Kidney (tissue), 14 donors: ENCODE measurements around the gene ADGRG2. TPM values are rescaled to one million over a fixed set of nuclear protein-coding genes. Genes with fewer than 3 reads are reported as not detected.
A peak's percentile ranks its signal among the peaks of the same experiment; 100 is the strongest.
"Not testable (repeated sequence)": the region's sequence is repeated elsewhere in the genome, so short reads cannot be mapped to it uniquely, and the experiment has no call there.

Experiments used
- DNase-seq, 5 donors: peaks; one replicate each; pipeline ENCODE4 v3.0.0-alpha.2; 2013 to 2020
- FAIRE-seq: peaks from 2 replicates; lab custom pipeline; 2012; peaks lifted over from hg19 to GRCh38; lab: Jason Lieb, UNC
- H3K27ac ChIP-seq, 2 donors: one replicate each; pipeline ENCODE4 v1.7.0; 2013; ENCODE audit warnings: low read depth in 2 of 2, low read length in 2 of 2, inconsistent platforms in 1 of 2
- H3K27me3 ChIP-seq: one replicate; pipeline ENCODE4 v1.7.1; 2013; ENCODE audit warnings: low read length, inconsistent platforms; ENCODE audit not compliant: control insufficient read depth, insufficient read depth
- H3K36me3 ChIP-seq, 3 donors: one replicate each; pipeline versions ENCODE4 v1.7.0 to v1.7.1; 2013; ENCODE audit warnings: low read length in 3 of 3, control low read depth in 1 of 3, inconsistent platforms in 1 of 3; ENCODE audit not compliant: insufficient read depth in 3 of 3, control insufficient read depth in 2 of 3
- H3K4me1 ChIP-seq, 3 donors: one replicate each; pipeline versions ENCODE4 v1.7.0 to v1.7.1; 2013; ENCODE audit warnings: low read length in 3 of 3, inconsistent platforms in 1 of 3, low read depth in 1 of 3; ENCODE audit not compliant: control insufficient read depth in 2 of 3, insufficient read depth in 2 of 3
- H3K4me3 ChIP-seq, 3 donors: one replicate each; pipeline versions ENCODE4 v1.7.0 to v1.8.1; 2013; ENCODE audit warnings: low read length in 3 of 3, control low read depth in 1 of 3, inconsistent platforms in 1 of 3
- H3K9ac ChIP-seq, 3 donors: one replicate each; pipeline versions ENCODE4 v1.7.0 to v1.7.1; 2013; ENCODE audit warnings: low read length in 3 of 3, control low read depth in 1 of 3, inconsistent platforms in 1 of 3
- H3K9me3 ChIP-seq, 3 donors: one replicate each; pipeline versions ENCODE4 v1.7.0 to v1.7.1; 2013; ENCODE audit warnings: low read length in 3 of 3, control low read depth in 1 of 3, inconsistent platforms in 1 of 3; ENCODE audit not compliant: control insufficient read depth in 2 of 3, insufficient read depth in 1 of 3
- CTCF ChIP-seq: IDR thresholded peaks from 3 replicates; pipeline ENCODE4 v1.5.1; 2012; ENCODE audit warnings: mild to moderate bottlenecking, moderate library complexity, borderline replicate concordance; ENCODE audit not compliant: insufficient read depth; ENCODE audit errors: extremely low read depth
- intact Hi-C: fragments of 100-400 bp; cut with DNase I; formaldehyde crosslinking; loops from one replicate; pipeline ENCODE4 v1.11.1; 2022
- polyA plus RNA-seq: library from polyadenylated mRNA; stranded (reverse); fragments of 350-450 nt; fragmentation: Illumina TruSeq; extraction: RNeasy Lipid Tissue Mini Kit (QIAGEN cat#74804); gene quantifications from one replicate; pipeline ENCODE4 v1.2.3, GENCODE V29; 2014; ENCODE audit warnings: low read depth, low replicate concordance; ENCODE audit not compliant: insufficient read depth
- total RNA-seq: library from RNA; stranded (reverse); fragmentation: NEBNext Ultra II Directional; extraction: Animal tissue kit (Norgen Biotek cat#: 25700); gene quantifications from one replicate; pipeline ENCODE4 v1.2.1, GENCODE V29; 2021
- donor health status: control.
- donor health status: control.
- donor health status: control.
- donor health status: control.
- donor health status: control.
- donor health status: DM: yes; HTN: yes; CAD: no.
- donor health status: Normal renal cell carcinoma (clear cell type).

Gene ADGRG2
- total and polyA plus RNA-seq, 2 donors from 2014 or later: 1.2 TPM; not detected in 1

DNA sequence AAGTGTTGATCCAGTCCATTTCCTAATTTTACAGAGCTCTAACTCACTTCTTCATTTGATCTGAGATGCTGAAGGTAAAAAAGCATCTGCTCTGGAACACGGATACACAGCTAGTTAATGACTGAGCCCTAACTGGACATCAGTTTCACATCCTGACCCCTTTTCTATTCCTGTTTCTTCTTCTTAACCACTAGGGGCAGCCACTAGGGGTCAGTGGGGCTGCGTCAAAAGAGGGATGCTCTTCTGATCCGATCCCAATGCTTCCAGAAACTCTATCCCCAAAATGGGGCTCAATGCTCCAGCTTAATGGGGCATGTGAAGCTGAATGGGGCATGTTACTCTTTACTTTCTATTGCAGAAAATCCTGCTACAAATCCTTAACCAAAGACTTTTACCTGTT is 105.0 kb downstream of the ADGRG2 start:
- FAIRE-seq (no peak), DNase-seq (peak in 3 of 5 donors; percentile 28 to 57 (median 43))
- intact Hi-C loops: no loop called here

DNA sequence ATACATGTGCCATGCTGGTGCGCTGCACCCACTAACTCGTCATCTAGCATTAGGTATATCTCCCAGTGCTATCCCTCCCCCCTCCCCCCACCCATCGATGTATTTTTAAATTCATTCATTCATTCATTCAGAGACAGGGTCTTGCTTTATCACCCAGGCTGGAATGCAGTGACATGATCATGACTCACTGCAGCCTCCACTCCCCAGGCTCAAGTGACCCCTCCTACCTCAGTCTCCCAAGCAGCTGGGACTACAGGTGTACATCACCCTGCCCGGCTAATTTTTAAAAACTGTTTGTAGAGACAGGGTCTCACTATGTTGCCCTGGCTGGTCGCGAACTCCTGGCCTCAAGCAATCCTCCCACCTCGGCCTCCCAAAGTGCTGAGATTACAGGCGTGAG is 105.7 kb downstream of the ADGRG2 start:
- H3K27ac ChIP-seq, H3K9me3 ChIP-seq, H3K9ac ChIP-seq, DNase-seq, FAIRE-seq, H3K4me1 ChIP-seq, intact Hi-C loops, H3K27me3 ChIP-seq, H3K4me3 ChIP-seq, H3K36me3 ChIP-seq: not testable (repeated sequence)

More for the DNA sequence above, 105.0 kb downstream of the ADGRG2 start:
- Histone ChIP-seq H3K9me3 (no peaks in the 10 kb centered on the region), H3K4me3 (no peak overlapping the region), H3K4me1 (no peaks in the 10 kb centered on the region), H3K36me3 (no peaks in the 10 kb centered on the region), H3K27ac (no peak overlapping the region), H3K9ac (no peak overlapping the region), H3K27me3 (no peaks in the 10 kb centered on the region)
- TF ChIP-seq CTCF: peak; percentile 24

DNA sequence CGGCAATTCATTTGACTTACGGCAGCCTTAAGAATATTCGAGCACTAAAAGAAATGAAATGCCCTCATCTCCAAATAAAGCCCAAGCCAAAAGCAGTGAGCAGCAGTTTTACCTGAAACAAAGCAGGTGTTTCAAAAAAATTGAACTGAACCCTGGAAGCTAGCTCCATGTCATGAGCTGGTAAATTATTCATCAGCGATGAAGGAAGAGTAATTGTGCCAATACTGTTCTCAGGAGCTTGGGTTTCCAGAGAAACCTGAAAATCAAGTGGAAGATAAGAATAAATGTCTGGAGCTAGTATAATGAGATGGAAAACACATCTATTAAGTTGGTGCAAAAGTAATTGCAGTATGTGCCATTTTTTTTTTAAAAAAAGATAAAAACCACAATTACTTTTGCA is 114.4 kb downstream of the ADGRG2 start:
- no peaks in the 10 kb centered on the region for H3K36me3 ChIP-seq
- no peaks in the 10 kb centered on the region for H3K9me3 ChIP-seq
- H3K4me3 ChIP-seq: no peak overlapping the region
- DNase-seq (no peak), FAIRE-seq (no peak)
- H3K9ac ChIP-seq: no peak overlapping the region
- H3K27ac ChIP-seq: no peak overlapping the region
- TF ChIP-seq CTCF: no peak
- H3K27me3 ChIP-seq: no peaks in the 10 kb centered on the region
- intact Hi-C loops: no loop called here
- H3K4me1 ChIP-seq: no peaks in the 10 kb centered on the region

DNA sequence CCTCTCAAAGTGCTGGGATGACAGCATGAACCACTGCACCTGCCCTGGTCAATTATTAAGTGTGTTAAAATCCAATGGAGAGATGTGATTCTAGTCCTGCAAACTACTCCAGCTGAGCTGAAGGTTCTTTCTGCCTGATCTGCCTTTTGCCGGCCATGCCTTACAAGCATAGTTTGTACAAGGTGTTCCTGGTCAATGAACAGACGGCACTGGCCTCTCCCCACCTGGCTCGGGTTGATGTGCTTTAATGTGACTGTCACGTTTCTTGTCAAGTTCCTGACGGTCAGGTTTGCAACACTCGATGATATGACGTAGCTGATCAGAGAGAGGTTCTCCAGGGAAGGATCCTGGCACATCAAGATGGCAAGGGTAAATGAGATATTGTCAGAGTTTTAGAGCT is 115.3 kb downstream of the ADGRG2 start:
- H3K9me3 ChIP-seq: no peaks in the 10 kb centered on the region
- H3K4me3 ChIP-seq: no peak overlapping the region
- no peaks in the 10 kb centered on the region for H3K4me1 ChIP-seq
- no peaks in the 10 kb centered on the region for H3K27me3 ChIP-seq
- intact Hi-C loops: no loop called here
- H3K9ac ChIP-seq: no peak overlapping the region
- no peak for TF ChIP-seq CTCF
- FAIRE-seq (no peak), DNase-seq (no peak)
- no peaks in the 10 kb centered on the region for H3K36me3 ChIP-seq
- no peak overlapping the region for H3K27ac ChIP-seq
